ENCODE results near the gene ELF4.

DNA sequence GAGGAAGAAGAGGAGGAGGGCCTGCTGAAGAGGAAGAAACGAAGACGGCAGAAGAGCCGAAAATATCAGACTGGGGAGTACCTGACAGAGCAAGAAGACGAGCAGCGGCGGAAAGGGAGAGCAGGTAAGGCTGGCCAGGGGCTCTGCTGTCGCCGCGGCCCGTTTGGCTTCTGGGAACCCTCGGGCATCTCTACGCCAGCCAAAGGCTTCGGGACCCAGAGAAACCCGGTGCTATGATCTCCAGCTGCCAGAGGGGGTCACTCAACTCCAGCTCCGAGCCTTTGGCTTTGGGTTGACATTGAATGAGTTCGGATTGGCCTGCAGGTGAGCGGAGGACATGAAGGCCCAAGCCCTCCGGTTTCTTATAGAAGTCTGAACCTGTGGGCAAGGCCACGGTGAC is 85.0 kb downstream of the ELF4 start:
- TF ChIP-seq, protein P1, sequence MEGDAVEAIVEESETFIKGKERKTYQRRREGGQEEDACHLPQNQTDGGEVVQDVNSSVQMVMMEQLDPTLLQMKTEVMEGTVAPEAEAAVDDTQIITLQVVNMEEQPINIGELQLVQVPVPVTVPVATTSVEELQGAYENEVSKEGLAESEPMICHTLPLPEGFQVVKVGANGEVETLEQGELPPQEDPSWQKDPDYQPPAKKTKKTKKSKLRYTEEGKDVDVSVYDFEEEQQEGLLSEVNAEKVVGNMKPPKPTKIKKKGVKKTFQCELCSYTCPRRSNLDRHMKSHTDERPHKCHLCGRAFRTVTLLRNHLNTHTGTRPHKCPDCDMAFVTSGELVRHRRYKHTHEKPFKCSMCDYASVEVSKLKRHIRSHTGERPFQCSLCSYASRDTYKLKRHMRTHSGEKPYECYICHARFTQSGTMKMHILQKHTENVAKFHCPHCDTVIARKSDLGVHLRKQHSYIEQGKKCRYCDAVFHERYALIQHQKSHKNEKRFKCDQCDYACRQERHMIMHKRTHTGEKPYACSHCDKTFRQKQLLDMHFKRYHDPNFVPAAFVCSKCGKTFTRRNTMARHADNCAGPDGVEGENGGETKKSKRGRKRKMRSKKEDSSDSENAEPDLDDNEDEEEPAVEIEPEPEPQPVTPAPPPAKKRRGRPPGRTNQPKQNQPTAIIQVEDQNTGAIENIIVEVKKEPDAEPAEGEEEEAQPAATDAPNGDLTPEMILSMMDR (IDR thresholded peaks at IDR 0.05), result no peak
- no peak for TF ChIP-seq POLR2A (IDR thresholded peaks at IDR 0.05)

Measured in right lobe of liver (tissue), 4 donors.